ENCODE results near the gene FBF1. TPM values are rescaled to one million over a fixed set of nuclear protein-coding genes. Genes with fewer than 3 reads are reported as not detected.

The FBF1 gene
- total and polyA plus RNA-seq, 2 of the 4 experiments (the other 2 are of a cell fraction): 4.5 to 8.0 TPM

GRCh38 chr17:75892556-75893224 lies 48.2 kb downstream of the FBF1 start:
- DNase-seq: no peak
- intact Hi-C loops (cut with micrococcal nuclease): no loop called here
- no peak overlapping the region for H4K8ac ChIP-seq (ENCODE audit: low read depth in 2 of 2, low read length in 2 of 2)

More at GRCh38 chr17:75892556-75893224, 48.2 kb downstream of the FBF1 start:
- Histone ChIP-seq H3K14ac (replicated peaks; ENCODE audit: low read depth, low read length) (no peak overlapping the region), H4K5ac (ENCODE audit: low read depth, low read length) (no peak overlapping the region), H3K27me3 (ENCODE audit: control insufficient read depth, insufficient read depth, low read length) (no peaks in the 10 kb centered on the region), H4K91ac (ENCODE audit: insufficient read depth, low read depth, low read length) (no peak overlapping the region), H3K79me1 (ENCODE audit: low read depth in 1 of 2, low read length in 2 of 2) (peaks cover 9 to 44% of the 10 kb centered on the region in 2 experiments; a peak in 3 of 4 replicates), H4K20me1 (ENCODE audit: insufficient read depth, low read length) (peaks cover 4% of the 10 kb centered on the region; the same call in 1 of the 2 replicates), H3K4me2 (ENCODE audit: low read depth, low read length) (no peak overlapping the region), H2BK20ac (ENCODE audit: low read depth, low read length) (no peak overlapping the region), H2AK5ac (ENCODE audit: low read depth, low read length) (no peak overlapping the region), H3K18ac (ENCODE audit: low read depth, low read length) (no peak overlapping the region), H2BK5ac (ENCODE audit: low read depth, low read length, poor library complexity, severe bottlenecking) (no peak overlapping the region), H2AK9ac (replicated peaks; ENCODE audit: low read depth, low read length, poor library complexity) (no peak overlapping the region), H3K9ac (ENCODE audit: low read depth, low read length) (no peak overlapping the region), H3K9me1 (ENCODE audit: insufficient read depth, low read length) (peaks cover 12% of the 10 kb centered on the region; the same call in 1 of the 2 replicates), H3K27ac (ENCODE audit: insufficient read depth, low read length) (no peak overlapping the region), H2BK15ac (ENCODE audit: low read depth, low read length) (no peak overlapping the region), H3K23ac (ENCODE audit: low read depth, low read length) (no peak overlapping the region), H3K4me1 (ENCODE audit: control insufficient read depth, insufficient read depth, low read length) (peaks cover 7% of the 10 kb centered on the region; the same call in 1 of the 2 replicates), H3K4ac (ENCODE audit: low read depth, low read length) (no peak overlapping the region), H3K9me3 (ENCODE audit: control insufficient read depth, insufficient read depth, low read length) (no peaks in the 10 kb centered on the region), H3K4me3 (ENCODE audit: insufficient read depth, low read depth, low read length) (no peak overlapping the region), H2AFZ (replicated peaks; ENCODE audit: low read length, poor library complexity) (no peak overlapping the region), H3K56ac (ENCODE audit: extremely low read depth, insufficient read depth, low read length) (no peak overlapping the region), H2BK120ac (ENCODE audit: low read depth, low read length) (no peak overlapping the region), H3K36me3 (ENCODE audit: control insufficient read depth, insufficient read depth, low read length) (peaks cover 19% of the 10 kb centered on the region)
- ChIA-PET CTCF (no interaction called here), POLR2A (ENCODE audit: unreplicated experiment) (no interaction called here)
- dilution Hi-C loops (cut with HindIII; ENCODE audit: low sequenced_read_pairs, unreplicated experiment): no loop called here
- no TSS peak for BruUV-seq (replicated peaks)
- WGBS, 2 experiments (ENCODE audit: extremely low coverage in 2 of 2, insufficient read length in 1 of 2): 100% methylated on average over 6 of the region's 16 CpGs; no CpG with 5 or more reads in 1 of the 2 experiments
- ATAC-seq (ENCODE audit: low read depth): no peak
- TF ChIP-seq MXI1 (IDR thresholded peaks at IDR 0.05; ENCODE audit: borderline replicate concordance, low read depth, low read length) (no peak), RFX5 (IDR thresholded peaks at IDR 0.05; ENCODE audit: low read depth, low read length) (no peak), FOS (IDR thresholded peaks at IDR 0.05; ENCODE audit: low read depth, low read length) (no peak), POLR2A (IDR thresholded peaks at IDR 0.05; ENCODE audit: low read depth, low read length) (no peak), NFE2L2 (IDR thresholded peaks at IDR 0.05; ENCODE audit: low read depth, low read length) (no peak), CTCF (conservative IDR thresholded peaks at IDR 0.05; ENCODE audit: low read depth, low read length) (no peak), MAZ (IDR thresholded peaks at IDR 0.05; ENCODE audit: borderline replicate concordance, low read depth, low read length) (no peak), BHLHE40 (IDR thresholded peaks at IDR 0.05; ENCODE audit: low read depth, low read length) (no peak), RCOR1 (IDR thresholded peaks at IDR 0.05; ENCODE audit: insufficient replicate concordance, low read length) (no peak), CEBPB (IDR thresholded peaks at IDR 0.05; ENCODE audit: low read depth, low read length) (no peak), MAFK (IDR thresholded peaks at IDR 0.05; ENCODE audit: low read depth, low read length) (no peak), CHD1 (IDR thresholded peaks at IDR 0.05; ENCODE audit: low read depth, low read length) (no peak), RAD21 (IDR thresholded peaks at IDR 0.05; ENCODE audit: low read length) (no peak), USF2 (IDR thresholded peaks at IDR 0.05; ENCODE audit: low read depth, low read length) (no peak), SMC3 (IDR thresholded peaks at IDR 0.05; ENCODE audit: low read depth, low read length) (no peak), ELK1 (IDR thresholded peaks at IDR 0.05; ENCODE audit: borderline replicate concordance, low read depth, low read length) (no peak)
- in situ Hi-C loops (cut with MboI; ENCODE audit: low sequenced_read_pairs): no loop called here
